GM18511 (cell line): Measurements from ENCODE around the gene ORAI2.
A peak's percentile ranks its signal among the peaks of the same experiment; 100 is the strongest.
"Not testable (repeated sequence)": the region's sequence is repeated elsewhere in the genome, so short reads cannot be mapped to it uniquely, and the experiment has no call there.

Experiments used
- ATAC-seq: cut with Tn5 transposase; IDR thresholded peaks from one replicate; pipeline ENCODE4 v1.9.1; 2021; ENCODE audit warnings: mild to moderate bottlenecking, moderate library complexity; ENCODE audit not compliant: unreplicated experiment

The ORAI2 gene

DNA sequence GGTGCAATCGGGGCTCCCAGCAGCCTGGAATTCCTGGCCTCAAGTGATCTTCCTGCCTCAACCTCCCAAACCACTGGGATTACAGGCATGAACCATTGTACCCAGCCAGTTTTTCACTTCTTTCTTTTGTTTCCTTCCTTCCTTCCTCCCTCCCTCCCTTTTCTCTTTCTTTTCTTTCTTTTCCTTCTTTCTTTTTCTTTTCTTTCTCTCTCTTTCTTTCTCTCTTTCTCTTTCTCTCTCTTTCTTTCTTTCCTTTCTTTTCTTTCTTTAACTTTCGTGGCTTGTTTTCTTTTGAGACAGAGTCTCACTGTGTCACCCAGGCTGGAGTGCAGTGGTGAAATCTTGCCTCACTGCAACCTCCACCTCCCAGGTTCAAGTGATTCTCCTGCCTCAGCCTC is 12.3 kb downstream of the ORAI2 start:
- no peak for ATAC-seq

- ATAC-seq: no peak
Measured at GRCh38 chr7:102446387-102447156, 13.2 kb downstream of the ORAI2 start.

- no peak for ATAC-seq
Measured at GRCh38 chr7:102447311-102447710, 13.9 kb downstream of the ORAI2 start.

- no peak for ATAC-seq
Measured at GRCh38 chr7:102449136-102449535, 15.8 kb downstream of the ORAI2 start.

DNA sequence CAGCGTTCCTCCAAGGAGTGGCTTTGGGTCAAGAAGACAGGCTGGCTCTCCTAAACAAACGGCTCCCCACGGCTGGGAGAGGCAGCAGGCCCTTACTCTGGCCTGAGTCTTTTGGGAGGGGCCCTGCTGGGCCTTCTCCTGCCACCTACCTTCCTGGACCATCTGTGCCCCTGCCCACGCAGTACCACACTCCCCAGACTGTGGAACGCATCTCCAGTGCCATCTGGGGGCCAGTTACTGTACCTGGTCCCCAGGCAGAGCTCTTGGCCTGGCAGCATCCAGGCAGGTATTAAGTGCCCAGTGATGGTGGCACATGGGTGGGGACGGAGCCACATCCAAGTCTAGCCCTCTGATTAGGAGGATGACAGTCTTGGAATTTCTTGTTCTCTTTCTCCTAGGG is 16.9 kb downstream of the ORAI2 start:
- no peak for ATAC-seq

- no peak for ATAC-seq
Measured at GRCh38 chr7:102451371-102452054, 18.1 kb downstream of the ORAI2 start.

DNA sequence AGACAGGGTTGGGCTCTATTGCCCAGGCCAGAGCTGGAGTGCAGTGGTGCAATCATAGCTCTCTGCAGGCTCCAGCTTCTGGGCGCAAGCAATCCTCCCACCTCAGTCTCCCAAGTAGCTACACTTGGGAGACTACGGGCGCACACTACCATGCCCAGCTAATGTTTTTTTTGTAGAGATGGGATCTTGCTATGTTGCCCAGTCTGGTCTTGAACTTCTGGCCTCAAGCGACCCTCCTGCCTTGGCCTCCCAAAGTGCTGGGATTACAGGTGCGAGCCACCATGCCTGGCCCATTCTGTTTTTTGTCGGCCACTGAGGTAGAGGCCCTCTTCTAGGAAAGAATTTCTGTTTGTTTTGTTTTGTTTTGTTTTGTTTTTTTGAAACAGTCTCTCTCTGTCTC is 19.1 kb downstream of the ORAI2 start:
- no peak for ATAC-seq

DNA sequence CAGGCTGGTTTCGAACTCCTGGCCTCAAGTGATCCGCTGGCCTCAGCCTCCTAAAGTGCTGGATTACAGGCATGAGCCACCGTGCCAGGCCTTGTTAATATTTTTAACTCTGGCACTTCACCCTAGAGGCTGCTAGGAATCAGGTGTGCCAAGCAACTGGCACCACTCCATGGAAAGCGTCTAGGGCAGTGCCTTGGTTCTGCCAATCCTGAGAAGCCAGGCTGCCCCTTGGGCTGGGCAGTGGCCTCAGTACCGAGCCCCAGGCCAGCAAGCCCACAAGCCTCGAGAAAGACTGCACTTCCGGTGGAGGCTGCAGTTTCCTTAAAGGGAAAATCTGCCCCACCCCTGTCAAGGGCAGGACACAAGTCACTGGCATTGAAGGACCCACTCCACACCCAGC is 19.9 kb downstream of the ORAI2 start:
- no peak for ATAC-seq

DNA sequence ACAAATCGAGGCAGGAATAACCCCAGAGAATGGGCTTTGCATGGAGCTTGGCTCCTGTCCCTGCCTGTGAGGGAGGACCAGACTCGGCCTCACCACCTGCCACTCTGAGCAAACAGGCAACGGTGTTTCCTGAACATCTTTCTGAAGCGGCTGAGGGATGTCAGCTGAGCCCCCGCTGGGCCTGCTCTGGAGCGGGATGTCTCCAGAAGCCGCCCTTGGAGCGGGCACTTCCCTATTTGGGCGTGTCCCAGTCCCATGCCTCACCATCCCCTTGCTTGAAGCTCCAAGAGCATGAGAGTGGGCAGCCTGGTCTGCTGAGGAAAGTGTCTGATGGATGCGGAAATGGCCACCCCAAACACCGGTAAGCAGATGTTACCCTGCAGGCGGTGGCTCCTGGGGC is 21.1 kb downstream of the ORAI2 start:
- ATAC-seq: no peak

GRCh38 chr7:102454932-102455331 is 21.6 kb downstream of the ORAI2 start:
- not testable (repeated sequence) for ATAC-seq

DNA sequence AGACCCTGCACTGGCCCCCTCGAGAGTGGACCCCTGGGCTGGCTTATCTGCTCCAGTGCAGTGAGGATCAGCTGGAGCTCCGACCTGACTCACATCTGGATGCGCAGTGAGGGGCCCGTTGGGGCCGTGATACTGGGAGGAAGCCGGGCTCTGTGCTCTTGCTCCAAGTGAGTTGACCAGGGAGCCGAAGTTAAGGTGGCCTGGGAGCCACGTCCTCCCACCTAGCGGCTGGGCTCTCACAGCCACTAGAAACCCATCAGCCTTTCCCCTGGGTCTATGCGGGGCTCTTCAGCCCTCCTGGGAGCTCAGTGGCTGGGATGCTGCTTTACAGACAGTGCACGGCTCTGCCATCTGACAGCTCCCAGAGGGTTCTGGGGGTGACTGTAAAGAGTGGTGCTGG is 22.2 kb downstream of the ORAI2 start:
- ATAC-seq: no peak

GRCh38 chr7:102456327-102456726 is 23.0 kb downstream of the ORAI2 start:
- no peak for ATAC-seq

DNA sequence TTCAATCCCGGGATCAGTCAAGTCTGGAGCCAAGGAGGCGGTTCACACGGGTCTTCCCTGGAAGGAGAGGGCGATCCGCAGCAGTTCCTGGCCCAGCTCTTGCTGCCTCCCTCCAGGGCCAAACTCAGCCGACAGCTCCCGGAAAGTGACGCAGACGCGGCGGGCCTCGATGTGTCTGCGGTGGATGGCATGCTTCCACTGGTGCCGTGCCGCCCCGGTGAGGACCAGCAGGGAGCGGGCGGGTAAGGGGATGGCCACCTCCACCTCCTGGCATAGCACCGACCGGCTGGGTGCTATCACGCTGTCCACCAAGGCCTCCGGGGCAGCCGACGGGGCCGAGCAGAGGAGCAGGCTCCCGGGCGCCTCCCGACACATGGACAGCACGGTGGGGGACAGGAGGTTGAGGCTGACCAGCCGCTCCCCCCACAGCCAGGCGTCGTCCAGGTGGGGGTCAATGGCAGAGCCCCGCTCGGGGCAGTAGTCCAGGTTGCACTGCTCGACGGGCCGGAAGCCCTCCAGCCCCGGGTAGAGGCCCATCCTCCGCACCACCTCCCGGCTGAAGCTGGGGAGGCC is 24.1 kb downstream of the ORAI2 start:
- ATAC-seq: no peak

DNA sequence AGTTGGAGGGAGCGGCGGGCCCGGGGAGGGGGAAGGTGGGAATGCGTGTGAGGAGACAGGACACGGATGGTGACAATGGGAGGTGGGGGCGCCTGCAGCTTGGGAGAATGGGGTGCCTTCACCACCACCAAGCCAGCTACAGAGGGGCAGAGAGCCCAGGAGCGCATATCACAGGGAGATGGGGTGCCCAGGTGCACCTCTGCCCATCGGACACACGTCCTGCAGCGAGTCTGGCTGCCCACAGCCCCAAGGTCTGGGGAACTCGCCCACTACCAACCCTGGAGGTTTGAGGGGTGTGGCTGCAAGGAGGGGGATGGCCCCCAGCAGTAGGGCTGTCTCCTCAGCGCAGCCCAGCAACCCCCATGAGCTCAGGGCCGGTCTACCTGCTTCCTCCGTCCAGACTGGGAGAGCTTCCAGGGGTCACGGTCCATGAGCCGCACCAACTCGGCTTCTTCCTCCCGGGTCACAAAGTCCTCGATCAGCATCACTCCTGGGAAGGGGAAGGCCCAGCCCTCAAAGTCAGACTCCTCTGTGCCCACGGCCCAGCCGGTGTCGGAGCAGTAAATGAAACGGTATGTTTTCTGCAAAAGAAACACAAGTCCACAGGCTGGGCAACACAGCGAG is 26.0 kb downstream of the ORAI2 start:
- ATAC-seq: no peak

GRCh38 chr7:102460467-102460866 is 27.1 kb downstream of the ORAI2 start:
- no peak for ATAC-seq

DNA sequence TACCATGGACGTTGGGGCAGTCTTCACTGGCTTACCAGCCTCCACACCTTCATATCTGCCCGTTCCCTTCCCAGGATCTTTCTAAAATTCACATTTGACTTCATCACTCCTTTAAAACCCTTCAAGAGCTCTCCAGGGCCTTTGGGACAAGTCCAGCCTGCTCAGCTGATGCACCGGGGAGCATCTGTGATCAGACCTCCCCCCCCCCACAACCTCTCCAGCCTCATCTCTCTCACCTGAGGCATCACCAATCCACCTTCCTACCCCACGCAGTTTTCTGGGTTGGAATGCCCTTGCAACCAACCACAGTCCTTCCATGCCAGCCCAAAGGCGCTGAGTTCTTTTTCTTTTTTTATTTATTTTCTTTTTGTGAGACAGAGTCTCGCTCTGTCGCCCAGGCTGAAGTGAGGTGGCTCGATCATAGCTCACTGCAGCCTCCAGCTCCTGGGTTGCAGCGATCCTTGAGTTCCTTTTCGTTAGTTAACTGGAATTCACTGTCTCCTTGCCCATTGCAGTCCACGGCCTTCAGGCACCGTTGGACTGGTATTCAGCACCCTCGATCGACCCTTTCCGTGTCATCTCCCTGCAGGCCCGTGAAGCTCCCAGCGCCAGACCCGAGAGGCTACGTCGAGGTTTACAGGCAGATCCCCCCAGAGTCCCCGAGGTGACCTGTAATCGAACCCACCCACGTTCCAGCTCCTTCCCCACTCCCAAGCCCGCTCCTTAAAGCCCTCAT is 30.6 kb downstream of the ORAI2 start:
- ATAC-seq: no peak

- ATAC-seq: peak; percentile 91
Measured at GRCh38 chr7:102464577-102465280, 31.4 kb downstream of the ORAI2 start, which contains the start of the genes ALKBH4 and LRWD1. TSS of gene ALKBH4 (minus strand) at chr7:102464863. CDS start at chr7:102464836, 27 bp downstream. TSS of gene LRWD1 (plus strand) at chr7:102464984. CDS start at chr7:102465081, 97 bp downstream.

- no peak for ATAC-seq
Measured at GRCh38 chr7:102466097-102466496, 32.7 kb downstream of the ORAI2 start.

- no peak for ATAC-seq
Measured at GRCh38 chr7:102467581-102468477, 34.5 kb downstream of the ORAI2 start.
